Measurements from ENCODE around the gene WRNIP1.
"Not testable (repeated sequence)": the region's sequence is repeated elsewhere in the genome, so short reads cannot be mapped to it uniquely, and the experiment has no call there.

Gene WRNIP1

GRCh38 chr6:2799936-2800527, 34.8 kb downstream of the WRNIP1 start:
- no peak overlapping the region for H3K27ac ChIP-seq
- H3K4me3 ChIP-seq: no peak overlapping the region

- no peak overlapping the region for H3K4me3 ChIP-seq
- H3K27ac ChIP-seq: no peak overlapping the region
Observed at GRCh38 chr6:2800552-2801316, 35.5 kb downstream of the WRNIP1 start.

- H3K27ac ChIP-seq, H3K4me3 ChIP-seq: not testable (repeated sequence)
Observed at GRCh38 chr6:2801687-2802086, 36.5 kb downstream of the WRNIP1 start.

- Histone ChIP-seq H3K27ac (no peak overlapping the region), H3K4me3 (no peak overlapping the region)
Observed at GRCh38 chr6:2802521-2803060, 37.4 kb downstream of the WRNIP1 start.

- H3K4me3 ChIP-seq: no peak overlapping the region
- no peak overlapping the region for H3K27ac ChIP-seq
Observed at GRCh38 chr6:2803731-2804429, 38.7 kb downstream of the WRNIP1 start.

- no peak overlapping the region for H3K27ac ChIP-seq
Observed at GRCh38 chr6:2804516-2804915, 39.3 kb downstream of the WRNIP1 start.

GRCh38 chr6:2805031-2805430, 39.8 kb downstream of the WRNIP1 start:
- Histone ChIP-seq H3K4me3 (no peak overlapping the region), H3K27ac (no peak overlapping the region)

More at GRCh38 chr6:2804516-2804915, 39.3 kb downstream of the WRNIP1 start:
- no peak overlapping the region for H3K4me3 ChIP-seq

GRCh38 chr6:2806644-2807043, 41.5 kb downstream of the WRNIP1 start:
- no peak overlapping the region for H3K4me3 ChIP-seq
- peak overlapping the region in 1 of 21 experiments; percentile 55 for H3K27ac ChIP-seq

- Histone ChIP-seq H3K4me3 (no peak overlapping the region), H3K27ac (peak overlapping the region in 5 of 21 experiments; percentile 3 to 55 (median 21))
Observed at GRCh38 chr6:2807342-2808090, 42.3 kb downstream of the WRNIP1 start.

- H3K27ac ChIP-seq: peak overlapping the region in 1 of 21 experiments; percentile 48
- no peak overlapping the region for H3K4me3 ChIP-seq
Observed at GRCh38 chr6:2809015-2809414, 43.8 kb downstream of the WRNIP1 start.

- Histone ChIP-seq H3K4me3 (no peak overlapping the region), H3K27ac (peak overlapping the region in 3 of 21 experiments; percentile 13 to 48 (median 42))
Observed at GRCh38 chr6:2810092-2810671, 45.0 kb downstream of the WRNIP1 start.

- Histone ChIP-seq H3K4me3 (no peak overlapping the region), H3K27ac (no peak overlapping the region)
Observed at GRCh38 chr6:2812695-2813094, 47.5 kb downstream of the WRNIP1 start.

GRCh38 chr6:2816158-2816557, 51.0 kb downstream of the WRNIP1 start:
- H3K27ac ChIP-seq: no peak overlapping the region
- no peak overlapping the region for H3K4me3 ChIP-seq

- Histone ChIP-seq H3K27ac (peak overlapping the region in 9 of 21 experiments; percentile 1 to 60 (median 43)), H3K4me3 (no peak overlapping the region)
Observed at GRCh38 chr6:2817903-2818443, 52.8 kb downstream of the WRNIP1 start.

GRCh38 chr6:2818593-2818992, 53.4 kb downstream of the WRNIP1 start:
- Histone ChIP-seq H3K4me3 (no peak overlapping the region), H3K27ac (peak overlapping the region in 7 of 21 experiments; percentile 1 to 60 (median 43))

GRCh38 chr6:2819115-2819514, 53.9 kb downstream of the WRNIP1 start:
- Histone ChIP-seq H3K4me3 (no peak overlapping the region), H3K27ac (peak overlapping the region in 8 of 21 experiments; percentile 1 to 60 (median 48))

GRCh38 chr6:2819978-2820377, 54.8 kb downstream of the WRNIP1 start:
- Histone ChIP-seq H3K27ac (peak overlapping the region in 2 of 21 experiments; percentile 6 to 16), H3K4me3 (no peak overlapping the region)

GRCh38 chr6:2820415-2820814, 55.2 kb downstream of the WRNIP1 start:
- Histone ChIP-seq H3K4me3 (no peak overlapping the region), H3K27ac (peak overlapping the region in 2 of 21 experiments; percentile 6 to 16)

- H3K27ac ChIP-seq: no peak overlapping the region
- no peak overlapping the region for H3K4me3 ChIP-seq
Observed at GRCh38 chr6:2821554-2821953, 56.4 kb downstream of the WRNIP1 start.

Measured in skin epidermis (tissue), 12 donors.